Epithelial cell of esophagus (primary cell): ENCODE results near the gene RXRA.

ENCODE experiments used
- DNase-seq: peaks from one replicate; pipeline ENCODE4 v3.0.0; 2010; ENCODE audit warnings: low read depth
- H3K4me3 ChIP-seq: 2 replicates; pipeline ENCODE4 v1.5.1; 2011; ENCODE audit warnings: mild to moderate bottlenecking, low read length, control low read depth
- TF ChIP-seq, protein P1 (sequence below): IDR thresholded peaks from 2 replicates; pipeline ENCODE4 v1.5.1; 2011; ENCODE audit warnings: low read depth, mild to moderate bottlenecking, low read length, control low read depth, inconsistent platforms; ENCODE audit not compliant: insufficient read depth; ENCODE audit errors: missing control alignments

Gene RXRA

DNA sequence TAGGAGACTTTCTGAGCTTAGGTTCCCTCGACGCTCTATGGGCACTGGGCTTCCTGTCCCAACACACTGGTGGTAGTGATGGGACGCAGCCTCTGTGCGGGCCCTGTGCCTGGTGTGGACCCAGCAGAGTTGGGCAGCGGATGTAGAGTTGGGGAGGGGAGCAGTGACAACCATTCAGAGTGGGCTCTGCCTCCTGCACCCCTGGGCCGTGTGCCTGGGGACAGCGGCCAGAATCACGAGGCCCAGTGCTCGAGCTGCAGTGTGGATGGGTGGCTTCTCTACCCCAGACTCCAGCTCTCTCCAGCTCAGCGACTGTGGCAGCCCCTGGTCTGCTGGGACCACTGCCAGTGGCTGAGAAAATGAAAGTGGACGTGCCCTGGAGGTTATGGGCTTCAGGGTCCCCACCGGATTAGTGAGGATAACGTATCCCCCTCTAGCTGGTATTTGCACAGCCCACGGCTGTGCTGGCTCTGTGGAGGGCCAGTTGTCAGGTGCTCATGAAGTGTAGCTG is 18.6 kb downstream of the RXRA start:
- H3K4me3 ChIP-seq, result no peak overlapping the region
- TF ChIP-seq, protein P1, sequence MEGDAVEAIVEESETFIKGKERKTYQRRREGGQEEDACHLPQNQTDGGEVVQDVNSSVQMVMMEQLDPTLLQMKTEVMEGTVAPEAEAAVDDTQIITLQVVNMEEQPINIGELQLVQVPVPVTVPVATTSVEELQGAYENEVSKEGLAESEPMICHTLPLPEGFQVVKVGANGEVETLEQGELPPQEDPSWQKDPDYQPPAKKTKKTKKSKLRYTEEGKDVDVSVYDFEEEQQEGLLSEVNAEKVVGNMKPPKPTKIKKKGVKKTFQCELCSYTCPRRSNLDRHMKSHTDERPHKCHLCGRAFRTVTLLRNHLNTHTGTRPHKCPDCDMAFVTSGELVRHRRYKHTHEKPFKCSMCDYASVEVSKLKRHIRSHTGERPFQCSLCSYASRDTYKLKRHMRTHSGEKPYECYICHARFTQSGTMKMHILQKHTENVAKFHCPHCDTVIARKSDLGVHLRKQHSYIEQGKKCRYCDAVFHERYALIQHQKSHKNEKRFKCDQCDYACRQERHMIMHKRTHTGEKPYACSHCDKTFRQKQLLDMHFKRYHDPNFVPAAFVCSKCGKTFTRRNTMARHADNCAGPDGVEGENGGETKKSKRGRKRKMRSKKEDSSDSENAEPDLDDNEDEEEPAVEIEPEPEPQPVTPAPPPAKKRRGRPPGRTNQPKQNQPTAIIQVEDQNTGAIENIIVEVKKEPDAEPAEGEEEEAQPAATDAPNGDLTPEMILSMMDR, result no peak
- no peak for DNase-seq

DNA sequence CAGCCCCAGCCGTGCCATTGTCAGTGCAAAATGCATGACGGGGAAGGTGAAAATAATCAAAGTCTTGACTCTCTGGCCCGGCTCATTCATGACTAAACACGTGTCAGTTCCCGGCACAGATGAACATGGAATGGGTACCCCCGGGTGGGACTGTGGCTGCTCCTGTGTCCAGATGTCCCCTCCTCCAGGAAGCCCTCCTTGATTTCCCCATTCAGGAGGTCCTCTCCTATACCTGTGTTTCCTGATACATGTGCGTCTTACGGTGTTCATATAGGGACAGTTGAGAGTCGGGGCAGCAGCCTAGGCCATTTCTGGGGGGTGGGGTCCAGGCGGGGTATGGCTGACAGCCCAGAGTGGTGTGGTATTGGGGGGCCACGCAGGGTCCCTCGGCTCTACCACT is 19.5 kb downstream of the RXRA start:
- no peak for DNase-seq
- H3K4me3 ChIP-seq, result no peak overlapping the region
- TF ChIP-seq, protein P1, result no peak

DNA sequence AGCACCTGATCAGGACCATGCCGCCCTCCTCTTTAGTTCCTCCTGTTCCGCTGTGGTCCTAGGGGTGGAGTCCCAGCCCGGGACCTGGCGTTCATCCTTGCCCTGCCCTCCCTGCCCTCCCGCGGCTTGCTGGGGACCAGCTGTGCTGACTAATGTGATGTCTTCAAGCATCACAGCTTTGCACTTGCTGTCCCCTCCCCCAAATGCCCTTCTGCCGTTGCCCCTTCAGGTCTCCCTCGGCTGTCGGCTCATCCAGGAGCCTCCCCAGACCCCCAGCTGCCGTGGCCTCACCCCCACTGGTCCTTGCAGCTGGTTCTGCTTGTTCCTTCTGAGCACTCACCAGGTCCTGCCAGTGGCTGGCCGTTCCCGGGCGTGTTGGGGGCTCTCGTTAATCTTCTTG is 19.9 kb downstream of the RXRA start:
- no peak overlapping the region for H3K4me3 ChIP-seq
- TF ChIP-seq, protein P1, result no peak
- DNase-seq, result no peak

DNA sequence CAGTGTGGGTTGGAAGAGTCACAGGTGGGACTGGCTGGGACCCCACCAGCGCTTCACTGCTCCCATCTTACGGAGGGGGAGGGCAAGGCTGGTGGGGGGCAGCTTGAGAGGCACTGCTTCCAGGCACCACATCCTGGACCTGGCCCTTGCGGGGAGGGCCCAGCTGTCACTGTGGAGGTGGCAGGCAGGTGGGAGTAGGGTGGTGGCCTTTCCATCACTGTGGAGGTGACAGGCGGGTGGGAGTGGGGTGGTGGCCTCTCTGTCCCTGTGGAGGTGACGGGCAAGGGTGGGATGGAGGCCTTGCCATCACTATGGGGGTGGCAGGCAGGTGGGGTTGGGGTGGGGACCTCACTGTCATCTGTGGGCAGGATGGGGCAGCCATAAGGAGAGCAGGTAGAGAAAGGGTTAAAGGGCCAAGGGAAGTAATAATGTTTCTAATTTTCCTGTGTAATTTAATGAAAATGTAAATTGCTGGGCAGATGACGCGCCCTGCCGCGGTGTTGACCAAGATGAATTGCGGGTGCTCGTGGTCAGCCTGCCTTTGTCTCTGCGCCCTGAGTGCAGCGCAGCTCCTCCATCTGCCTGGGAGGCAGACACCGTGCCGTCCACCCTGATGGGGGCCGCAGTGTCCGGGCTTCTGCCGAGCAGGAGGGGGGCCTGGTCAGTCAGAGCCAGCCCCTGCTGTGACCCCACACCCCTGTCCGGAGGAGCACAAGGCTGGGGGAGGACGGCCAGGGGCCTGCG is 20.8 kb downstream of the RXRA start:
- no peak overlapping the region for H3K4me3 ChIP-seq
- TF ChIP-seq, protein P1, result no peak
- DNase-seq, result no peak

DNA sequence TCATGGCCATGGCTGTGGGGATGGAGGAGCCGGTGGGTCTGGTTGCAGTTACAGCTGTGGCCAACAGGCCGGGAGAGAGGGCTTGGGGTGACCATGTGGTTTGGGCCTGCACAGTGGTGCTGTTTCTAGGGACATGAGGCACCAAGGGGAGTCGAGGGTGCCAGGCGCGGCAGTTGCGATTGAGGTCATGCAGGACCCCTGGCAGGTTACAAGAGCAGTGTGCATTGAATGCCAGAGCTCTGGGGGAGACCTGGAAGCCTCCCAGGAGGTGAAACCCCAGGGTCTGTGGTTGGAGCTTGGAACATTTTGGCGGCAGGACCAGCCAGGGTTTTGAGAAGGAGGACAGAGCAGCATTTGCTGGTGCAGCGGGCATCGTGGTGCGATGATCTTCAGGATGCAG is 21.7 kb downstream of the RXRA start:
- H3K4me3 ChIP-seq, result no peak overlapping the region
- TF ChIP-seq, protein P1, result no peak
- DNase-seq, result no peak

DNA sequence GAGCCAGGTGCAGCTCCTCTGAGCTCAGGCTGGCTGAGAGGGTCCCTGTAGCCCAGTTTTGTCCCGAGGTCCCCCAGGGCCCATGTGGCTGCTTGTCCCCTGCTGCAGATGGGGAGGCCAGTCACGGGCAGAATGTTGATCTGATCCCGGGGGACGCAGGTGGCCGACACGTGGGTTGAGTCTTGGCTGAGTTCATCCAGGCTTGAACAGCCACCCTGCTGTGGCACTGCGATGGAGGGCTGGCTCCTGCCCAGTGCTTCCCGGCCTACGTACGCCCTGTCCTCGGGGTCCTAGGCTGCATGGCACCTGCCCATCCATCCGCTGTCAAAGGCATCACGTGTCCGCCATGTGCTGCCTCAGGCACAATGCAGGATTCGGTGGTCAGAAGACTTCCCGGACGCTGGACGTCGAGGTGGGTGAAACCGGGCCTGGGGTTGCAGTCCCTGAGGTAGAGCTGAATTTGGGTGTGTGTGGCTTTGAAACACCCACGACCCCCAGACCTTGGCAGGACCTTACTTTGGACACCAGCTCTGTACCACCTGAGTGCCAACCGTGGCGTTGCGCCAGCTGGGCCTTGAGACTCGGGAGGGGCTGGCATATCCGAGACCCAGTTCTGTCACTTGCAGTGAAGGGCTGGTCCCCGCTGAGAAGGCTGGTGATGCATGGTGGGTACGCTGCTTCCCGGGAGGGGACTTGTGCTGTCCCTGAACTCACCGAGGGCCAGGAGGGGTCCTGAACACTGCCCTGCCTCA is 22.3 kb downstream of the RXRA start:
- no peak for DNase-seq
- TF ChIP-seq, protein P1, result no peak
- H3K4me3 ChIP-seq, result no peak overlapping the region
